ENCODE results near the gene BCR.

DNA sequence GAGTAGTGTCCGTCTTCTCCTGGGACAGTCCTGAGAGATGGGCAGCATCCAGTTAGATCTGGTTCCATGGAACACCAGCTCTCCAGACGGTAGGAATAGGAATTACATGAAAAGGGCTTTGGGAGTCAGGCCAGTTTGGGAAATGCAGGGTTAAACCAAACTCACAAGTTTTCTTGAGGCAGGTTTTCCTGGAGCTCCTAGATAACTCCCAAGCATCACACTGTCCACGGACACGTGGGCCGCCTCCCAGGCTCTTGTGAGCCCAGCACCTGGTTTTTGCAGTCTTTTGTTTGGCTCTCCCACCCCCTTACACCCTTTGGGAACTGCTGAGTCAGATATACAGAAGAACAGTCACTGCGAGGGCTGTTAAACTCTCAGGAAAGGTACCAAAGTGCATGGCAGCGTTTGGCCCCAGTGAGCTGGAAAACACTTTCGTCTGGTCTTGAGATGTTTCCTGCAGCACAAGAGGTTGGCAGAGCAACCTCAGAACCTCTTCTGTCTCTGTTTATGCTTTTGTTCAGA, 90.0 kb downstream of the BCR start:
- TF ChIP-seq, protein P1, sequence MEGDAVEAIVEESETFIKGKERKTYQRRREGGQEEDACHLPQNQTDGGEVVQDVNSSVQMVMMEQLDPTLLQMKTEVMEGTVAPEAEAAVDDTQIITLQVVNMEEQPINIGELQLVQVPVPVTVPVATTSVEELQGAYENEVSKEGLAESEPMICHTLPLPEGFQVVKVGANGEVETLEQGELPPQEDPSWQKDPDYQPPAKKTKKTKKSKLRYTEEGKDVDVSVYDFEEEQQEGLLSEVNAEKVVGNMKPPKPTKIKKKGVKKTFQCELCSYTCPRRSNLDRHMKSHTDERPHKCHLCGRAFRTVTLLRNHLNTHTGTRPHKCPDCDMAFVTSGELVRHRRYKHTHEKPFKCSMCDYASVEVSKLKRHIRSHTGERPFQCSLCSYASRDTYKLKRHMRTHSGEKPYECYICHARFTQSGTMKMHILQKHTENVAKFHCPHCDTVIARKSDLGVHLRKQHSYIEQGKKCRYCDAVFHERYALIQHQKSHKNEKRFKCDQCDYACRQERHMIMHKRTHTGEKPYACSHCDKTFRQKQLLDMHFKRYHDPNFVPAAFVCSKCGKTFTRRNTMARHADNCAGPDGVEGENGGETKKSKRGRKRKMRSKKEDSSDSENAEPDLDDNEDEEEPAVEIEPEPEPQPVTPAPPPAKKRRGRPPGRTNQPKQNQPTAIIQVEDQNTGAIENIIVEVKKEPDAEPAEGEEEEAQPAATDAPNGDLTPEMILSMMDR (optimal IDR thresholded peaks at IDR 0.05 in 1 of 3, IDR thresholded peaks at IDR 0.05 in 1 of 3, conservative IDR thresholded peaks at IDR 0.05 in 1 of 3; ENCODE audit: extremely low read depth in 1 of 3, insufficient read depth in 2 of 3, low read length in 3 of 3): no peak
- no peak for TF ChIP-seq EZH2 (IDR thresholded peaks at IDR 0.05; ENCODE audit: low read length)
